Tibial artery (tissue), 4 donors: ENCODE measurements around the gene SLC6A16.

Source experiments
- DNase-seq, 2 donors: peaks; one replicate each; pipeline ENCODE4 v3.0.0-alpha.2; 2019
- H3K27ac ChIP-seq, 2 donors: fragments of 200-600 bp; sonication (generic) in 1 of 2; 1 replicate in 1 of 2; 2 replicates in 1 of 2; pipeline ENCODE4 v1.5.1; 2018 to 2019; ENCODE audit warnings: mild to moderate bottlenecking in 1 of 2
- H3K27me3 ChIP-seq, 2 donors: fragments of 200-600 bp; sonication (generic) in 1 of 2; one replicate each; pipeline versions ENCODE4 v1.5.1 to v1.6.0; 2016 to 2019
- H3K36me3 ChIP-seq, 3 donors: fragments of 200-600 bp; sonication (generic) in 2 of 3; one replicate each; pipeline ENCODE4 v1.5.1; 2016 to 2019; ENCODE audit warnings: mild to moderate bottlenecking in 2 of 3
- H3K4me1 ChIP-seq, 4 donors: fragments of 200-600 bp; sonication (generic) in 2 of 4; 1 replicate in 3 of 4; 2 replicates in 1 of 4; pipeline ENCODE4 v1.5.1; 2016 to 2019
- H3K4me3 ChIP-seq, 2 donors: fragments of 200-600 bp; sonication (generic) in 1 of 2; 1 replicate in 1 of 2; 2 replicates in 1 of 2; pipeline ENCODE4 v1.5.1; 2018 to 2019; ENCODE audit warnings: mild to moderate bottlenecking in 2 of 2
- H3K9me3 ChIP-seq, 3 donors: fragments of 200-600 bp; sonication (generic) in 1 of 3; one replicate each; pipeline ENCODE4 v1.5.1; 2016 to 2019
- CTCF ChIP-seq, 2 experiments: fragments of 200-600 bp in 1 of 2; fragments of 450-650 bp in 1 of 2; IDR thresholded peaks; one replicate each; pipeline ENCODE4 v1.5.1; 2017 to 2019; ENCODE audit warnings: antibody characterized with exemption in 2 of 2, mild to moderate bottlenecking in 1 of 2, moderate library complexity in 1 of 2
- intact Hi-C: fragments of 100-400 bp; cut with DNase I; formaldehyde crosslinking; loops from one replicate; pipeline ENCODE4 v1.15.0; 2023; ENCODE audit warnings: low total_unique reads

SLC6A16 gene

GRCh38 chr19:49364083-49364737 is 39.2 kb upstream of the SLC6A16 start:
- peak in 1 of 2 donors; percentile 71 for DNase-seq
- Histone ChIP-seq H3K36me3 (peaks cover 3 to 8% (median 7%) of the 10 kb centered on the region in 3 donors), H3K27me3 (no peaks in the 10 kb centered on the region), H3K4me1 (peaks cover 2 to 20% (median 11%) of the 10 kb centered on the region in 4 donors), H3K9me3 (peaks cover 0 to 10% (median 7%) of the 10 kb centered on the region in 3 donors), H3K4me3 (peak overlapping the region; percentile 81 to 98), H3K27ac (peak overlapping the region; percentile 84 to 96)
- no peak for TF ChIP-seq CTCF (IDR thresholded peaks at IDR 0.05)
- intact Hi-C loops = no loop called here

- Histone ChIP-seq H3K4me3 (peak within 1 kb of the TSS; percentile 81 to 98), H3K27ac (peak within 1 kb of the TSS; percentile 84 to 96), H3K36me3 (peaks cover 9 to 15% (median 14%) of the 10 kb centered on the region in 3 donors), H3K9me3 (peaks cover 0 to 2% (median 0%) of the 10 kb centered on the region in 3 donors), H3K27me3 (no peaks in the 10 kb centered on the region), H3K4me1 (peaks cover 2 to 20% (median 11%) of the 10 kb centered on the region in 4 donors)
- intact Hi-C loops = no loop called here
- peak; percentile 10 to 18 for TF ChIP-seq CTCF (IDR thresholded peaks at IDR 0.05)
- peak; percentile 100 for DNase-seq
Measured at GRCh38 chr19:49363268-49364082, 38.5 kb upstream of the SLC6A16 start, which contains the start of gene DKKL1. Gene DKKL1 (plus strand): TSS chr19:49363877. CDS start chr19:49363999, 122 bp downstream.

- intact Hi-C loops = no loop called here
- peaks cover 2 to 20% (median 11%) of the 10 kb centered on the region in 4 donors for H3K4me1 ChIP-seq
- no peaks in the 10 kb centered on the region for H3K9me3 ChIP-seq
- H3K36me3 ChIP-seq = peaks cover 15 to 21% (median 20%) of the 10 kb centered on the region in 3 donors
- H3K4me3 ChIP-seq = peak overlapping the region; percentile 81 to 98
- no peak for TF ChIP-seq CTCF (IDR thresholded peaks at IDR 0.05)
- no peaks in the 10 kb centered on the region for H3K27me3 ChIP-seq
- DNase-seq = peak; percentile 52 to 86
- H3K27ac ChIP-seq = peak overlapping the region; percentile 84 to 96
Measured at GRCh38 chr19:49362929-49363267, 37.9 kb upstream of the SLC6A16 start.

GRCh38 chr19:49362048-49362928 is 37.3 kb upstream of the SLC6A16 start, which contains the start of gene TEAD2:
Gene TEAD2 (minus strand): TSS chr19:49362416. CDS start chr19:49360075, 2,341 bp downstream.
- peak; percentile 75 to 90 for DNase-seq
- no peak for TF ChIP-seq CTCF (IDR thresholded peaks at IDR 0.05)
- Histone ChIP-seq H3K27me3 (no peaks in the 10 kb centered on the region), H3K4me1 (peaks cover 2 to 20% (median 11%) of the 10 kb centered on the region in 4 donors), H3K4me3 (peak within 1 kb of the TSS; percentile 81 to 98), H3K9me3 (no peaks in the 10 kb centered on the region), H3K36me3 (peaks cover 16 to 26% (median 25%) of the 10 kb centered on the region in 3 donors), H3K27ac (peak within 1 kb of the TSS; percentile 84 to 96)
- intact Hi-C loops = no loop called here
